Kidney epithelial cell (primary cell): ENCODE results near the gene VPS8. TPM values are rescaled to one million over a fixed set of nuclear protein-coding genes. Genes with fewer than 3 reads are reported as not detected.

Experiments
- DNase-seq: peaks from one replicate; pipeline ENCODE4 v3.0.0-alpha.2; 2010; ENCODE audit warnings: low read depth
- H3K27me3 ChIP-seq: 2 replicates; pipeline ENCODE4 v1.6.0; 2011; ENCODE audit warnings: low read length; ENCODE audit not compliant: control insufficient read depth, insufficient read depth
- H3K36me3 ChIP-seq: 2 replicates; pipeline ENCODE4 v1.5.1; 2011; ENCODE audit warnings: low read length; ENCODE audit not compliant: control insufficient read depth, insufficient read depth
- H3K4me3 ChIP-seq: 2 replicates; pipeline ENCODE4 v1.5.1; 2011; ENCODE audit warnings: low read depth, mild to moderate bottlenecking, control low read depth, low read length
- total RNA-seq: library from RNA; depleted of rRNA; stranded (reverse); fragments of >200 nt; gene quantifications from 2 replicates; pipeline ENCODE4 v1.2.3, GENCODE V29; 2015
- TF ChIP-seq, protein P1 (sequence below): IDR thresholded peaks from 2 replicates; pipeline ENCODE4 v1.5.1; 2011; ENCODE audit warnings: mild to moderate bottlenecking, moderate library complexity, low read length, control low read depth, inconsistent platforms; ENCODE audit not compliant: insufficient read depth, poor library complexity, severe bottlenecking

Gene VPS8
- total RNA-seq, 1 donor from 2014 or later: 31.9 TPM

DNA sequence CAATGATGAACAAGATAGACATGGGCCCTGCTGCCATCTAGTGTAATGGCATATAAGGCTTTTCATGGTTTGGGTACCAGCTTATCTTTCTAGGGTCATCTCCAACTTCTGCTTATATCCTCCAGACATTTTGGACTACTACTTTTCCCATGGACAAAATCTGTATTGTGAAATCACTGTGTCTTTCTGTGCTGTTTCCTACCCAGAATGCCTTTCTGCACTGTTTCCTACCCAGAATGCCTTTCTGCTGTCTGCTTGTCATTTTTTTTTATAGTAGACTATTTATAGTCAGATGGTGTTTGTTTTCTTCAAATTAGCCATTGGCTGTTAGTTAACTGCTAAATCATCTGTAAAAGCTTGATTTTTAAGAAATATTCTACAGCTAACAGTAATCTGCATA lies 20.1 kb downstream of the VPS8 start:
- H3K4me3 ChIP-seq: no peak overlapping the region
- TF ChIP-seq, protein P1, sequence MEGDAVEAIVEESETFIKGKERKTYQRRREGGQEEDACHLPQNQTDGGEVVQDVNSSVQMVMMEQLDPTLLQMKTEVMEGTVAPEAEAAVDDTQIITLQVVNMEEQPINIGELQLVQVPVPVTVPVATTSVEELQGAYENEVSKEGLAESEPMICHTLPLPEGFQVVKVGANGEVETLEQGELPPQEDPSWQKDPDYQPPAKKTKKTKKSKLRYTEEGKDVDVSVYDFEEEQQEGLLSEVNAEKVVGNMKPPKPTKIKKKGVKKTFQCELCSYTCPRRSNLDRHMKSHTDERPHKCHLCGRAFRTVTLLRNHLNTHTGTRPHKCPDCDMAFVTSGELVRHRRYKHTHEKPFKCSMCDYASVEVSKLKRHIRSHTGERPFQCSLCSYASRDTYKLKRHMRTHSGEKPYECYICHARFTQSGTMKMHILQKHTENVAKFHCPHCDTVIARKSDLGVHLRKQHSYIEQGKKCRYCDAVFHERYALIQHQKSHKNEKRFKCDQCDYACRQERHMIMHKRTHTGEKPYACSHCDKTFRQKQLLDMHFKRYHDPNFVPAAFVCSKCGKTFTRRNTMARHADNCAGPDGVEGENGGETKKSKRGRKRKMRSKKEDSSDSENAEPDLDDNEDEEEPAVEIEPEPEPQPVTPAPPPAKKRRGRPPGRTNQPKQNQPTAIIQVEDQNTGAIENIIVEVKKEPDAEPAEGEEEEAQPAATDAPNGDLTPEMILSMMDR: no peak
- no peaks in the 10 kb centered on the region for H3K36me3 ChIP-seq
- no peak for DNase-seq
- H3K27me3 ChIP-seq: no peaks in the 10 kb centered on the region

DNA sequence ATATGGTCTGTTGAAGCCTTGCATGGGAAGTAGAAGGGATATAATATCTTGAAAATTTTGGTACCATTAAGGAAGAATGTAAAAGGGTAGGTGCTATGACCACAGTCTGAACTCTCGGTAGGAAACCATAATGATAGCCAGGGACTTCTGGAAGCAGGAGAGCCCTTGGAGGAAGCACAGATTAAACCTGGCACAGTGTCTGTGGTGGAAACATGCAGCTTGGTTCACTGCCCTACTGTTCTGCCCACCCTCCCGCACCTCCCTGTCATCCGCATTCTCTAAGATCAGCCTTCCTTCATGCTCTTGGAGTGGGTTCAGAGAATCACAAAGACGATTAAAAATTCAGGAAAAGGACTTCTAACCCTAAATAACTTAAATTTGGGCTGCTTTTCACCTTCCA lies 20.9 kb downstream of the VPS8 start:
- Histone ChIP-seq H3K4me3 (no peak overlapping the region), H3K36me3 (no peaks in the 10 kb centered on the region), H3K27me3 (no peaks in the 10 kb centered on the region)
- TF ChIP-seq, protein P1: no peak
- DNase-seq: no peak

DNA sequence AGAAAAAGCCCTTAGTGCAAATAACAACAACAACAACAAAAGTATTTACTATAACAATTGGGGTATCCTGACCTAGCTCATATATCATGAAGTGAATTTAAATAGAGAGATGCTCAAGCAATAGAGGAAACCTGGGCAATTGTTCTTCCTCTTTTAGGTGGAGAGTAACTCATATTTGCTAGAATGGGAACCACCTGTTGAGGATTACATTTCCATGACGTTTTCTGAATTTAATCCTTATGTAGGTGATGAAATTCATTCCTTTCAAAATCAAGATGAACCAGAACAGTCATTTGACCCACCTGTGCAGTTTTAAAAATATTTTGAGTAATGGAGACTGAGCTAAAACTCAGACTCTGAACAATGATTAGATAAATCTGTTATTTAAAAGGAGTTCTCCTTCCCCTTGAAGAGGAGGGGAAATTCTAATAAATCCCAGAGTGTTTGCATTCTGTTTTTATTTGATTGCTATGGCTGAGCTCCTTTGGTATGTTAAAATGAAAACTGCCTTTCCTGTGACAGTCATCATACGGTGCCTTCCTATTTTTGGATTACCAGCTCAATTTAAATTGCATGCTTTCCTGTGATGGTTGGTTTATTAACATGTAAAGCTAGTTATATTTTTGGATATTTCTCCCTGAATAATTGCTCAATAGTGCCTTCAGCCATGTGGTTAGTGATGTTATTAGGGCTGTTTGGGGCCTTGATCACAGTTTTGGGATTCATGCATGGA lies 24.3 kb downstream of the VPS8 start:
- no peak overlapping the region for H3K4me3 ChIP-seq
- TF ChIP-seq, protein P1: no peak
- no peak for DNase-seq
- no peaks in the 10 kb centered on the region for H3K36me3 ChIP-seq
- H3K27me3 ChIP-seq: no peaks in the 10 kb centered on the region

DNA sequence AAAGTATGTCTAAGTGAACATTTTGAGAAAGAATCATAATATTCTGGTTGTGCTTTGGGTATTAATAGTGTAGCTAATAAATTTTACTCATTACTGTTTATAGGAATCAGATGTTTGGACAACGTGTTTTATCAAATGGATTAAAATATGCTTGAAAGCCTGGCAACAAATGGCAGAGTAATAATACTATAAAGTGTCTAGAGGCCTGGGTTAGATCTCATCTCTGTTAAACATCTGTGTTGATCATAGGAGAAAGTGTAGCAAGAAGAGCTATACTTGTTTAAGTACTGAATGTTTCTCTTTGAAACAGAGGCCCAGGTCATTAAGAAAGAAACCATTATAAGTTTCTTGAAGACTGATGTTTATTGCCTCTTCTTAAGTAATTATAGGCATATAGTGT lies 30.5 kb downstream of the VPS8 start:
- Histone ChIP-seq H3K36me3 (no peaks in the 10 kb centered on the region), H3K27me3 (no peaks in the 10 kb centered on the region), H3K4me3 (no peak overlapping the region)
- TF ChIP-seq, protein P1: no peak
- DNase-seq: no peak

DNA sequence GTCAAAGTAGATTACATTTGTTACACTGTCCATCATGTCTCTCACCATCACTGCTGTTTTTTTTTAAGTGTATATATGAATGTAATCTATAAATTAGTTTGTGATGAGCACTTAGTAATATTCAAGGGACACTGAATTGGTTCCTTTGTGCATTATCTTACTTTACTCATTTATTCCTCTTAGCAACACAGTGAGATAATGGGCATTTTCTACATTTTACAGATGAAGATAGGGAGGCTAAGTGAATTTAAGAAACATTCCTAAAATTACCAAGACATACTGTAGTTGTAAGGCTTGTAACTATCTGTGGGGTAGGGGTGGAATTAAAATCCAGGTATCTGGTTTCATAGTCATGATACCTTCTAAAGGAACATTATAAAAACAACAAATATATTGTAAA lies 33.9 kb downstream of the VPS8 start:
- H3K36me3 ChIP-seq: no peaks in the 10 kb centered on the region
- H3K4me3 ChIP-seq: no peak overlapping the region
- no peak for DNase-seq
- TF ChIP-seq, protein P1: no peak
- H3K27me3 ChIP-seq: no peaks in the 10 kb centered on the region

DNA sequence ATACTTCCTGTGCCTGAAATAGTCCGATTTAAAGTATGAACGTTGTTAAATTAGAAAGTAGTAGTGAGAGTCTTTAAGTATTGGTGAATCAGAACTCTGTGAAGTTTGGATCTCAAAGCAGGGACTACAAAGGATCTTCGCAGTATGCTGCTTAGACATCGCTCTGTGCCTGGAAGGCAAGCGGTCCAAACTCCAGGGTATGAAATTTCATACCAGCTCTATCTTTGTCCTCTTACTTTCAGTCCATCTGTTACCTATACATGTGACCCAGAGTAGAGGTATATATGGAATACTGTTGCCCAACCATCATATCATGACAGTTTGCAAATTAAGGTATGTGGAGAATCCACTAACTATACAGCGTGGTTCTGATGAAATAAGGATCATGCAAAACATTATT lies 34.5 kb downstream of the VPS8 start:
- Histone ChIP-seq H3K36me3 (no peaks in the 10 kb centered on the region), H3K27me3 (no peaks in the 10 kb centered on the region), H3K4me3 (no peak overlapping the region)
- no peak for DNase-seq
- TF ChIP-seq, protein P1: no peak
